Measurements from ENCODE around the gene ADRM1.

- TF ChIP-seq CTCF (IDR thresholded peaks at IDR 0.05 in 8 of 11, conservative IDR thresholded peaks at IDR 0.05 in 3 of 11): no peak
- peak in 1 of 3 donors; percentile 41 for TF ChIP-seq POLR2AphosphoS5 (IDR thresholded peaks at IDR 0.05)
Measured at GRCh38 chr20:62303340-62304226, 786 bp downstream of the ADRM1 start.

All from spleen (tissue), 7 donors.